Liver (tissue), 9 donors: ENCODE results near the gene FRA10AC1. TPM values are rescaled to one million over a fixed set of nuclear protein-coding genes. Genes with fewer than 3 reads are reported as not detected.

ENCODE experiments used
- DNase-seq: peaks from one replicate; pipeline ENCODE4 v3.0.0-alpha.2; 2017; ENCODE audit warnings: low spot score
- H3K27ac ChIP-seq, 2 donors: one replicate each; pipeline ENCODE4 v1.7.0; 2013; ENCODE audit warnings: inconsistent platforms in 2 of 2, low read length in 2 of 2, control low read depth in 1 of 2, low read depth in 1 of 2, mild to moderate bottlenecking in 1 of 2
- H3K27me3 ChIP-seq, 4 donors: one replicate each; pipeline versions ENCODE4 v1.6.1 to v1.7.0; 2013; ENCODE audit warnings: low read length in 3 of 4, inconsistent platforms in 1 of 4, mild to moderate bottlenecking in 1 of 4, moderate library complexity in 1 of 4; ENCODE audit not compliant: control insufficient read depth in 4 of 4, insufficient read depth in 4 of 4
- H3K36me3 ChIP-seq, 4 donors: one replicate each; pipeline versions ENCODE4 v1.6.1 to v1.7.0; 2013; ENCODE audit warnings: low read length in 3 of 4, mild to moderate bottlenecking in 3 of 4, low read depth in 1 of 4, moderate library complexity in 1 of 4; ENCODE audit not compliant: control insufficient read depth in 4 of 4, insufficient read depth in 3 of 4
- H3K4me1 ChIP-seq, 4 donors: one replicate each; pipeline versions ENCODE4 v1.6.1 to v1.7.0; 2013; ENCODE audit warnings: low read length in 3 of 4, mild to moderate bottlenecking in 3 of 4, moderate library complexity in 1 of 4; ENCODE audit not compliant: control insufficient read depth in 4 of 4, insufficient read depth in 4 of 4
- H3K4me3 ChIP-seq, 3 donors: one replicate each; pipeline versions ENCODE4 v1.6.1 to v1.7.0; 2013; ENCODE audit warnings: low read length in 3 of 3, control low read depth in 1 of 3, low read depth in 1 of 3, mild to moderate bottlenecking in 1 of 3
- H3K9ac ChIP-seq, 2 donors: one replicate each; pipeline ENCODE4 v1.7.0; 2013; ENCODE audit warnings: low read length in 2 of 2, mild to moderate bottlenecking in 2 of 2, moderate library complexity in 2 of 2, control low read depth in 1 of 2, low read depth in 1 of 2
- H3K9me3 ChIP-seq, 4 donors: one replicate each; pipeline versions ENCODE4 v1.6.1 to v1.7.0; 2013; ENCODE audit warnings: low read length in 3 of 4; ENCODE audit not compliant: control insufficient read depth in 4 of 4
- FOXA1 ChIP-seq: IDR thresholded peaks from 2 replicates; pipeline ENCODE4 v1.6.1; 2016; ENCODE audit warnings: antibody characterized with exemption
- FOXA2 ChIP-seq: IDR thresholded peaks from 2 replicates; pipeline ENCODE4 v1.6.1; 2016; ENCODE audit warnings: antibody characterized with exemption
- GABPA ChIP-seq, 2 donors: IDR thresholded peaks in 1 of 2; conservative IDR thresholded peaks in 1 of 2; 2 replicates each; pipeline ENCODE4 v1.6.1; 2016; ENCODE audit warnings: antibody characterized with exemption in 2 of 2, mild to moderate bottlenecking in 1 of 2, moderate library complexity in 1 of 2
- HNF4A ChIP-seq, 2 donors: conservative IDR thresholded peaks; 2 replicates each; pipeline ENCODE4 v1.6.1; 2016; ENCODE audit warnings: antibody characterized with exemption in 2 of 2, mild to moderate bottlenecking in 2 of 2
- HNF4G ChIP-seq: IDR thresholded peaks from 2 replicates; pipeline ENCODE4 v1.6.1; 2016; ENCODE audit warnings: antibody characterized with exemption
- MAX ChIP-seq: IDR thresholded peaks from 2 replicates; pipeline ENCODE4 v1.6.1; 2016; ENCODE audit warnings: antibody characterized with exemption
- REST ChIP-seq: IDR thresholded peaks from 2 replicates; pipeline ENCODE4 v1.6.1; 2016; ENCODE audit warnings: antibody characterized with exemption, mild to moderate bottlenecking
- RXRA ChIP-seq, 2 donors: IDR thresholded peaks; 2 replicates each; pipeline ENCODE4 v1.6.1; 2017 to 2018; ENCODE audit warnings: antibody characterized with exemption in 2 of 2, mild to moderate bottlenecking in 1 of 2
- TAF1 ChIP-seq: conservative IDR thresholded peaks from 2 replicates; pipeline ENCODE4 v1.6.1; 2016; ENCODE audit warnings: antibody characterized with exemption, mild to moderate bottlenecking
- YY1 ChIP-seq: IDR thresholded peaks from 2 replicates; pipeline ENCODE4 v1.6.1; 2016; ENCODE audit warnings: antibody characterized with exemption, mild to moderate bottlenecking
- ZBTB33 ChIP-seq: IDR thresholded peaks from 2 replicates; pipeline ENCODE4 v1.6.1; 2016; ENCODE audit warnings: antibody characterized with exemption
- WGBS: extraction: QIAGEN DNeasy Blood & Tissue Kit; methylation state at CpG from one replicate; pipeline ENCODE4 v1.1.7; 2013; 5-methylcytosine and 5-hydroxymethylcytosine counted together
- polyA plus RNA-seq, 2 donors: library from polyadenylated mRNA; stranded (reverse) in 1 of 2; unstranded in 1 of 2; fragments of 200-250 nt in 1 of 2; fragments of >200 nt in 1 of 2; fragmentation: Nextera tagmentation in 1 of 2; extraction: Ambion mirVana in 1 of 2; gene quantifications; one replicate each; pipeline versions ENCODE4 v1.2.1 to v1.2.3, GENCODE V29; 2013 to 2015
- total RNA-seq, 2 donors: library from RNA; depleted of rRNA; stranded (reverse); fragments of >200 nt; gene quantifications; one replicate each; pipeline ENCODE4 v1.2.3, GENCODE V29; 2014
- donor health status: healthy.
- donor health status: healthy.
- donor health status: healthy.
- donor health status: healthy.
- donor health status: healthy.

FRA10AC1 gene
- total and polyA plus RNA-seq, 4 donors = 2.5 to 19.2 (median 5.8) TPM

- H3K27ac ChIP-seq = no peak overlapping the region
- H3K4me3 ChIP-seq = no peak overlapping the region
- H3K4me1 ChIP-seq = no peaks in the 10 kb centered on the region
- no peaks in the 10 kb centered on the region for H3K27me3 ChIP-seq
- no peaks in the 10 kb centered on the region for H3K36me3 ChIP-seq
- TF ChIP-seq REST (no peak), HNF4G (no peak), FOXA1 (no peak), ZBTB33 (no peak), GABPA (IDR thresholded peaks at IDR 0.05 in 1 of 2, conservative IDR thresholded peaks at IDR 0.05 in 1 of 2) (no peak)
- H3K9me3 ChIP-seq = no peaks in the 10 kb centered on the region
- DNase-seq = no peak
- no peak overlapping the region for H3K9ac ChIP-seq
- 76% methylated on average over 3 of the region's 3 CpGs for WGBS
These were observed 17.5 kb upstream of the FRA10AC1 start for GRCh38 chr10:93719901-93720300.

- TF ChIP-seq ZBTB33 (no peak), TAF1 (no peak), MAX (no peak), RXRA (IDR thresholded peaks at IDR 0.05) (no peak), HNF4A (conservative IDR thresholded peaks at IDR 0.05) (no peak), GABPA (IDR thresholded peaks at IDR 0.05 in 1 of 2, conservative IDR thresholded peaks at IDR 0.05 in 1 of 2) (no peak), FOXA2 (no peak), YY1 (no peak)
- DNase-seq = no peak
- no peaks in the 10 kb centered on the region for H3K4me1 ChIP-seq
- no peaks in the 10 kb centered on the region for H3K9me3 ChIP-seq
- WGBS = 66% methylated on average over 8 of the region's 8 CpGs
- H3K27me3 ChIP-seq = no peaks in the 10 kb centered on the region
- H3K9ac ChIP-seq = no peak overlapping the region
- no peaks in the 10 kb centered on the region for H3K36me3 ChIP-seq
- no peak overlapping the region for H3K4me3 ChIP-seq
- no peak overlapping the region for H3K27ac ChIP-seq
These were observed 16.7 kb upstream of the FRA10AC1 start for GRCh38 chr10:93718937-93719725.
